ENCODE measurements around the gene FOXJ2. TPM values are rescaled to one million over a fixed set of nuclear protein-coding genes. Genes with fewer than 3 reads are reported as not detected.
"Not testable (repeated sequence)": the region's sequence is repeated elsewhere in the genome, so short reads cannot be mapped to it uniquely, and the experiment has no call there.

FOXJ2 gene
- total RNA-seq (2022), result 19.7 and 21.1 TPM in 2 replicates
- Bru-seq, nascent RNA, result percentile 65 among the genes with signal in this experiment
- percentile 88 among the genes with signal in this experiment for BruChase-seq, experiment 1, labeled RNA remaining after a 6-hour chase
- BruChase-seq, experiment 2, labeled RNA remaining after a 2-hour chase, result percentile 78 among the genes with signal in this experiment
- long read RNA-seq, full-length matches to known transcripts, result 17 of 84 reads
- long read RNA-seq, partial matches to known transcripts, result 62 of 84 reads
- long read RNA-seq, other reads (novel, unspliced or antisense), result 5 of 84 reads

GRCh38 chr12:8032242-8033152 is at the start of gene FOXJ2:
Gene FOXJ2 (plus strand): TSS chr12:8032716. CDS start chr12:8039833, 7,117 bp downstream.
- H3K4me1 Mint-ChIP-seq (ENCODE audit: insufficient read depth, unreplicated experiment), result peaks cover 36% of the 10 kb centered on the region
- POLR2A ChIA-PET, result interaction anchor here (0.6 to 3.4 kb wide), 8 partner anchors 18 to 407 kb away, joined by 3 to 18 read pairs (median 4); partner anchors contain the start of gene NECAP1

GRCh38 chr12:7983019-7983418 is 49.5 kb upstream of the FOXJ2 start:
- H3K9me3 Mint-ChIP-seq (ENCODE audit: unreplicated experiment); POLR2A ChIA-PET; BruUV-seq (replicated peaks); DNase-seq (ENCODE audit: unreplicated experiment); H3K27me3 Mint-ChIP-seq (ENCODE audit: insufficient read depth, unreplicated experiment); H3K36me3 Mint-ChIP-seq (ENCODE audit: insufficient read depth, unreplicated experiment); H3K4me3 Mint-ChIP-seq (ENCODE audit: unreplicated experiment); H3K27ac Mint-ChIP-seq (ENCODE audit: low read depth, unreplicated experiment); intact Hi-C loops (cut with micrococcal nuclease); H3K4me1 Mint-ChIP-seq (ENCODE audit: insufficient read depth, unreplicated experiment): not testable (repeated sequence)
- CTCF ChIA-PET, result interaction anchor here (1.0 to 2.4 kb wide), 3 partner anchors 11 to 96 kb away, joined by 5 to 7 read pairs (median 5); no protein-coding TSS in a partner anchor

More at GRCh38 chr12:8032242-8033152, at the start of gene FOXJ2:
- TF ChIP-seq CTCF (IDR thresholded peaks at IDR 0.05; ENCODE audit: unreplicated experiment), result no peak
- no peaks in the 10 kb centered on the region for H3K36me3 Mint-ChIP-seq (ENCODE audit: insufficient read depth, unreplicated experiment)
- CTCF ChIA-PET, result interaction anchor here (0.6 to 2.9 kb wide), 4 partner anchors 45 to 150 kb away, joined by 3 to 17 read pairs (median 4); no protein-coding TSS in a partner anchor
- H3K27ac Mint-ChIP-seq (ENCODE audit: low read depth, unreplicated experiment), result peak within 1 kb of the TSS; percentile 89
- no TSS peak for BruUV-seq (replicated peaks)
- DNase-seq (ENCODE audit: unreplicated experiment), result peak; percentile 72
- no peaks in the 10 kb centered on the region for H3K27me3 Mint-ChIP-seq (ENCODE audit: insufficient read depth, unreplicated experiment)
- no peaks in the 10 kb centered on the region for H3K9me3 Mint-ChIP-seq (ENCODE audit: unreplicated experiment)
- peak within 1 kb of the TSS; percentile 78 for H3K4me3 Mint-ChIP-seq (ENCODE audit: unreplicated experiment)
- intact Hi-C loops (cut with micrococcal nuclease), result loop anchor here (5.0 kb wide), 1 partner anchor 50 kb away; the partner anchor contains the start of gene NECAP1

GRCh38 chr12:7983460-7983859 is 49.1 kb upstream of the FOXJ2 start:
- BruUV-seq (replicated peaks); H3K4me3 Mint-ChIP-seq (ENCODE audit: unreplicated experiment); H3K27ac Mint-ChIP-seq (ENCODE audit: low read depth, unreplicated experiment); DNase-seq (ENCODE audit: unreplicated experiment); H3K4me1 Mint-ChIP-seq (ENCODE audit: insufficient read depth, unreplicated experiment); POLR2A ChIA-PET; H3K36me3 Mint-ChIP-seq (ENCODE audit: insufficient read depth, unreplicated experiment); H3K9me3 Mint-ChIP-seq (ENCODE audit: unreplicated experiment); H3K27me3 Mint-ChIP-seq (ENCODE audit: insufficient read depth, unreplicated experiment); intact Hi-C loops (cut with micrococcal nuclease): not testable (repeated sequence)
- CTCF ChIA-PET, result interaction anchor here (0.6 to 2.4 kb wide), 4 partner anchors 11 to 97 kb away, joined by 4 to 7 read pairs (median 5); no protein-coding TSS in a partner anchor

GRCh38 chr12:7984900-7985299 is 47.6 kb upstream of the FOXJ2 start:
- H3K9me3 Mint-ChIP-seq (ENCODE audit: unreplicated experiment), result no peaks in the 10 kb centered on the region
- H3K4me1 Mint-ChIP-seq (ENCODE audit: insufficient read depth, unreplicated experiment), result no peaks in the 10 kb centered on the region
- ChIA-PET CTCF (interaction anchor here (0.6 to 2.0 kb wide), 3 partner anchors 10 to 965 kb away, joined by 3 to 11 read pairs (median 3); partner anchors contain the start of gene M6PR), POLR2A (no interaction called here)
- H3K36me3 Mint-ChIP-seq (ENCODE audit: insufficient read depth, unreplicated experiment), result no peaks in the 10 kb centered on the region
- no peak for TF ChIP-seq CTCF (IDR thresholded peaks at IDR 0.05; ENCODE audit: unreplicated experiment)
- H3K27ac Mint-ChIP-seq (ENCODE audit: low read depth, unreplicated experiment), result no peak overlapping the region
- H3K27me3 Mint-ChIP-seq (ENCODE audit: insufficient read depth, unreplicated experiment), result no peaks in the 10 kb centered on the region
- H3K4me3 Mint-ChIP-seq (ENCODE audit: unreplicated experiment), result no peak overlapping the region
- intact Hi-C loops (cut with micrococcal nuclease), result no loop called here
- BruUV-seq (replicated peaks), result no TSS peak
- DNase-seq (ENCODE audit: unreplicated experiment), result no peak

Measured in MCF 10A (cell line).